ENCODE data around the gene RTP5. TPM values are rescaled to one million over a fixed set of nuclear protein-coding genes. Genes with fewer than 3 reads are reported as not detected.

RTP5 gene
- total and polyA plus RNA-seq, 2 donors (not counting 1 experiment from before 2014, with no cell fraction given) = not detected

GRCh38 chr2:241842620-241843211, 26.8 kb upstream of the RTP5 start:
- Histone ChIP-seq H3K79me2 (ENCODE audit: control insufficient read depth, insufficient read depth, low read length) (no peaks in the 10 kb centered on the region), H3K4me3 (ENCODE audit: control extremely low read depth in 1 of 5, extremely low read depth in 1 of 5, insufficient read depth in 1 of 5, low read depth in 2 of 5, low read length in 4 of 5) (peak overlapping the region in 4 of 5 experiments; percentile 35 to 59 (median 46)), H4K20me1 (ENCODE audit: control insufficient read depth, insufficient read depth, low read length, poor library complexity, severe bottlenecking) (no peaks in the 10 kb centered on the region), H3K4me2 (replicated peaks; ENCODE audit: low read depth, low read length, poor library complexity, severe bottlenecking) (peak overlapping the region; percentile 88), H2AFZ (ENCODE audit: insufficient read depth, low read depth, low read length, poor library complexity, severe bottlenecking) (peak overlapping the region; percentile 78), H3K27ac (ENCODE audit: low read length in 2 of 2) (peak overlapping the region; percentile 43 to 49), H3K9me3 (ENCODE audit: control extremely low read depth in 1 of 3, control insufficient read depth in 2 of 3, insufficient read depth in 1 of 3, low read length in 2 of 3) (peaks cover 0 to 4% (median 0%) of the 10 kb centered on the region in 3 donors), H3K4me1 (ENCODE audit: control insufficient read depth in 2 of 2, insufficient read depth in 2 of 2, low read length in 2 of 2) (peaks cover 18 to 26% of the 10 kb centered on the region in 2 donors), H3K36me3 (replicated peaks in 1 of 2; ENCODE audit: control extremely low read depth in 1 of 2, control insufficient read depth in 1 of 2, extremely low read depth in 1 of 2, insufficient read depth in 2 of 2, low read length in 1 of 2) (no peaks in the 10 kb centered on the region), H3K9ac (ENCODE audit: low read length) (peak overlapping the region; percentile 58), H3K27me3 (replicated peaks in 1 of 4; ENCODE audit: control extremely low read depth in 1 of 4, control insufficient read depth in 3 of 4, insufficient read depth in 4 of 4, low read length in 3 of 4) (no peaks in the 10 kb centered on the region)
- H3K27me3 Mint-ChIP-seq = no peaks in the 10 kb centered on the region
- DNase-seq = peak; percentile 64
- ATAC-seq (ENCODE audit: low read depth) = peak; percentile 41
- peak overlapping the region; percentile 80 for H3K4me3 Mint-ChIP-seq
- H3K4me1 Mint-ChIP-seq = peaks cover 31% of the 10 kb centered on the region
- ChIA-PET CTCF (no interaction called here), POLR2A (no interaction called here)
- peak overlapping the region; percentile 88 for H3K27ac Mint-ChIP-seq
- intact Hi-C loops (cut with micrococcal nuclease) = loop anchor here (5.0 kb wide), 1 partner anchor 40 kb away; no protein-coding TSS in a partner anchor
- 11% methylated on average over 22 of the region's 29 CpGs for WGBS (ENCODE audit: insufficient coverage)
- no peaks in the 10 kb centered on the region for H3K9me3 Mint-ChIP-seq (ENCODE audit: insufficient read depth)
- no peak for TF ChIP-seq CTCF (IDR thresholded peaks at IDR 0.05)
- no peak for TF ChIP-seq EZH2 (IDR thresholded peaks at IDR 0.05; ENCODE audit: borderline replicate concordance, insufficient read depth, low read depth, low read length, poor library complexity, severe bottlenecking)

Measured in B cell (primary cell).